Esophagus squamous epithelium (tissue), 4 donors: ENCODE results near the gene TFEB.

Experiments used
- POLR2A ChIP-seq, 4 donors: fragments of 450-650 bp; IDR thresholded peaks; one replicate each; pipeline ENCODE4 v1.6.1; 2017; ENCODE audit warnings: antibody characterized with exemption in 4 of 4, mild to moderate bottlenecking in 4 of 4, moderate library complexity in 3 of 4
- TF ChIP-seq, protein P1 (sequence below), 6 experiments: fragments of 450-650 bp in 4 of 6; fragments of 200-600 bp in 2 of 6; sonication (generic) in 2 of 6; IDR thresholded peaks; one replicate each; pipeline ENCODE4 v1.5.1; 2016 to 2019; ENCODE audit warnings: antibody characterized with exemption in 6 of 6, mild to moderate bottlenecking in 4 of 6, moderate library complexity in 4 of 6

DNA sequence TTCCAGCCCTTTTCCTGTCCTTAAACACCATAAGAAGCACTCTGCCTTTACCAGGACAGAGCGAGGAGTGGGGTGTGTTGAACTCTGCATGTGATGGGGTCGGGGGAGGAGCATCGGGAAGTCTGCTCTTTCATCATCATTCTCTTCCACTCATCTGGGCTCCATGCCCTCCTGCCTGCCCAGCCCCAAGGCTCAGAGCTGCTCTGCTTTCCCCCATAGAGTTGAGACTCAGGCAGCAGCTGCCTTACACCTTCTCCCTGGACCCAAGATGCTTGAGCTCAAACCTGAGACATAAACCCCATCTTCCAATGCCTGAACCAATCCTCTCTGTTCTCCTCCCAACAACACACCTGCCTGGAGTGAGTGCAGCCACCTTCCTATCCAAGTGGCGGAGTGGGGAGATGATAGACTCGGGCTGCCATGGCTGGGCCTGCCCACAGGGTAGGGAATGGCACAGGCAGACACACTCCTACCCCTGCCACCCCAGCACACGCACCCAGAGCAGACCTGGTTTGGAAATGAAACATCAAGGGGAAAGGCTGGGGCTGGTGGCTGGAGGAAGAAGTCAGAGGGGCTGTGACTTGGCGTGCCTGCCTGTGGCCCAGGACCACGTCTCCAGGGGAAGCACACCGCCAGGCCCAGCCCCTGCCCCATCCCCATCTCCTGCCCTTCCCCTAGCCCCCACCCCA, 28.4 kb downstream of the TFEB start:
- TF ChIP-seq, protein P1, sequence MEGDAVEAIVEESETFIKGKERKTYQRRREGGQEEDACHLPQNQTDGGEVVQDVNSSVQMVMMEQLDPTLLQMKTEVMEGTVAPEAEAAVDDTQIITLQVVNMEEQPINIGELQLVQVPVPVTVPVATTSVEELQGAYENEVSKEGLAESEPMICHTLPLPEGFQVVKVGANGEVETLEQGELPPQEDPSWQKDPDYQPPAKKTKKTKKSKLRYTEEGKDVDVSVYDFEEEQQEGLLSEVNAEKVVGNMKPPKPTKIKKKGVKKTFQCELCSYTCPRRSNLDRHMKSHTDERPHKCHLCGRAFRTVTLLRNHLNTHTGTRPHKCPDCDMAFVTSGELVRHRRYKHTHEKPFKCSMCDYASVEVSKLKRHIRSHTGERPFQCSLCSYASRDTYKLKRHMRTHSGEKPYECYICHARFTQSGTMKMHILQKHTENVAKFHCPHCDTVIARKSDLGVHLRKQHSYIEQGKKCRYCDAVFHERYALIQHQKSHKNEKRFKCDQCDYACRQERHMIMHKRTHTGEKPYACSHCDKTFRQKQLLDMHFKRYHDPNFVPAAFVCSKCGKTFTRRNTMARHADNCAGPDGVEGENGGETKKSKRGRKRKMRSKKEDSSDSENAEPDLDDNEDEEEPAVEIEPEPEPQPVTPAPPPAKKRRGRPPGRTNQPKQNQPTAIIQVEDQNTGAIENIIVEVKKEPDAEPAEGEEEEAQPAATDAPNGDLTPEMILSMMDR (IDR thresholded peaks at IDR 0.05) = no peak
- no peak for TF ChIP-seq POLR2A (IDR thresholded peaks at IDR 0.05)
